ENCODE data around the gene ZNF267.
"Not testable (repeated sequence)": the region's sequence is repeated elsewhere in the genome, so short reads cannot be mapped to it uniquely, and the experiment has no call there.

ZNF267 gene

DNA sequence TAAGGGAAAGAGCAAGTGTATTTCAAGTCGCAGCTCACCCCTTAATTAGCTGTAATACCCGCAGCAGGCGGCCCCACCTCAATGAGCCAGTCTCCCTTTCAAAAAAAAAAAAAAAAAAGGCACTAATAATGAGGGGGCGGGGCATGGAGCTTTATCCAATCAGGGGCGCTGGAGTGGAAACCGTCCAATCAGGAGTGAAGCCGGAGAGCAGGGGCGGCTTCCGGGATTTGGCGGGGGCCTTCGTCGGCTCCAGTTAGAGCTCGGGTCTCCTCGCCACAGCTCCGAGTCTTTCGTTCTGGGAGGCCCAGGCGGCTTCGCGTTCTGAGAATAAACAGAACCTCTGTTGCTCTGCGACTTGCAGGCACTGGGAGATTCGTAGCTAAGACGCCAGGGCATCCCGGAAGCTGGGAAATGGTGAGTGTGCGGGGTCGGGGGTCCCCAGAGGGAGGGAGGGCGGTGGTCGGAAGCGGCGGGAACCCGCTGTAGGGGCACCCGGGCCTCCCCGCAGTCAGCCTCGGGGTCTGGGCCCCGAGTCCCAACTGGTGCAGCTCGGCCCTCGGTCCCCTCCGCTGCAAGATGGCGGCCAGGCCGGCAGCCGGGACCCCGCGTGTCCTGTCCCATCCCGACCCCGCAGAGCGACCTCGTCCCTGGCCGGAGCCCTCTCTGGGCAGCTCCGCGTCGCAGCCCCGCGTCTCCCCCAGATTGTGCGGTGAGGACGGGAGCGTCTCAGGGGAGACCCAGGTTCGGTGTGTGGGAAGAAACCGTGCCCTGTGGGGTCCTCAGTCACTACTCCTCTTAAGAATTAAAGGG lies at the start of gene ZNF267:
Gene ZNF267 (plus strand): TSS at position 252 of the 810 bp plus-strand sequence. CDS start 160 bp downstream, at position 412.
- peaks cover 86% of the 10 kb centered on the region for H3K4me1 Mint-ChIP-seq (ENCODE audit: low read depth)
- peak within 1 kb of the TSS; percentile 97 for H3K4me3 Mint-ChIP-seq
- peaks cover 43% of the 10 kb centered on the region for H3K36me3 Mint-ChIP-seq (ENCODE audit: low read depth)
- no peaks in the 10 kb centered on the region for H3K9me3 Mint-ChIP-seq
- H3K27ac Mint-ChIP-seq = peak within 1 kb of the TSS; percentile 99
- H3K27me3 Mint-ChIP-seq = no peaks in the 10 kb centered on the region

- H3K4me3 Mint-ChIP-seq = no peak overlapping the region
- peaks cover 5% of the 10 kb centered on the region for H3K36me3 Mint-ChIP-seq (ENCODE audit: low read depth)
- H3K27ac Mint-ChIP-seq = no peak overlapping the region
- peaks cover 14% of the 10 kb centered on the region for H3K9me3 Mint-ChIP-seq
- H3K4me1 Mint-ChIP-seq (ENCODE audit: low read depth) = no peaks in the 10 kb centered on the region
- no peaks in the 10 kb centered on the region for H3K27me3 Mint-ChIP-seq
Observed at GRCh38 chr16:31833047-31833446, 40.6 kb upstream of the ZNF267 start.

GRCh38 chr16:31836396-31836795 lies 37.2 kb upstream of the ZNF267 start:
- H3K9me3 Mint-ChIP-seq = peaks cover 17% of the 10 kb centered on the region
- H3K27me3 Mint-ChIP-seq; H3K27ac Mint-ChIP-seq; H3K36me3 Mint-ChIP-seq (ENCODE audit: low read depth); H3K4me3 Mint-ChIP-seq; H3K4me1 Mint-ChIP-seq (ENCODE audit: low read depth): not testable (repeated sequence)

DNA sequence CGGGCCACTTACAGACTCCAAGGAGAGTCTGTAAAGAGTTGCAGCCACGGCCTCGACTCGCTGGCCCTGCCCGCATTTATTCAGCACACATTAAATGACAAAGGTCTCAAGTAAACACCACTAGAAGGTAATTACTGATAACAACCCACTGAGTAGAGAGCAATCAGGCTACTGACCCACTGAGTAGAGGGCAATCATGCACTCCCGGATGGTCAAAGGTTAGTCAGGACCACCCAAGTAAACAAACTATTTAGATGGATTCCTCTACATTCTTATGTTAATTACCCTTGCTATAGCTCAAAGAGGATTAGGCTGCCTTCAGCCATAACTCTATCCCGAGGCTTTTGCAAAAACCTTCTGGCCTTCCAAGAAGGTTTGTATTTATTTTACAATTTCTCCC lies 30.7 kb upstream of the ZNF267 start:
- Mint-ChIP-seq H3K4me1 (ENCODE audit: low read depth) (no peaks in the 10 kb centered on the region), H3K36me3 (ENCODE audit: low read depth) (peaks cover 3% of the 10 kb centered on the region), H3K9me3 (peaks cover 33% of the 10 kb centered on the region), H3K27me3 (peaks cover 21% of the 10 kb centered on the region), H3K27ac (no peak overlapping the region), H3K4me3 (no peak overlapping the region)

DNA sequence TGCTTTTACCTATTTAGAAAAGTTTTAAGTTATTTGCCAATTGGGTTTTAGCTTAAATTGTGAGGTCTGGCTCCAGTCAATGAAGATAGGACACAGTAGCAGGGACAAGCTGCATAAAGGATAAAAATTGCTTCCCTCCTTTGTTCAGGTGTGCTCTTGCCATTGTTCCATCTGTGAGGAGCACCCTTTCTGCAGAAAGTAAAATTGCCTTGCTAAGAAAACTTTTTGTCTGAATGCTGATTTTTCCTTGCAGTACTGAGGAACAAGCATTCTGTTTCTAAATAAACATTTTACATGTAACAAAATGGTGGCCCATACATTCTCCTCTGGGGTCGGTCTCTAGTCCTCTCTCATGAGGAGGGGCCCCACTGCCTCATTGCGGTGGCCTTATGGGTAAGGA lies 25.0 kb upstream of the ZNF267 start:
- not testable (repeated sequence) for H3K4me1 Mint-ChIP-seq (ENCODE audit: low read depth); H3K27ac Mint-ChIP-seq; H3K27me3 Mint-ChIP-seq; H3K4me3 Mint-ChIP-seq
- Mint-ChIP-seq H3K36me3 (ENCODE audit: low read depth) (peaks cover 13% of the 10 kb centered on the region), H3K9me3 (peaks cover 41% of the 10 kb centered on the region)

GRCh38 chr16:31853291-31853690 lies 20.3 kb upstream of the ZNF267 start:
- H3K4me1 Mint-ChIP-seq (ENCODE audit: low read depth) = no peaks in the 10 kb centered on the region
- no peaks in the 10 kb centered on the region for H3K27me3 Mint-ChIP-seq
- no peak overlapping the region for H3K4me3 Mint-ChIP-seq
- H3K27ac Mint-ChIP-seq = no peak overlapping the region
- peaks cover 15% of the 10 kb centered on the region for H3K9me3 Mint-ChIP-seq
- H3K36me3 Mint-ChIP-seq (ENCODE audit: low read depth) = peaks cover 9% of the 10 kb centered on the region

- no peak overlapping the region for H3K27ac Mint-ChIP-seq
- H3K27me3 Mint-ChIP-seq = no peaks in the 10 kb centered on the region
- peaks cover 16% of the 10 kb centered on the region for H3K4me1 Mint-ChIP-seq (ENCODE audit: low read depth)
- no peak overlapping the region for H3K4me3 Mint-ChIP-seq
- no peaks in the 10 kb centered on the region for H3K36me3 Mint-ChIP-seq (ENCODE audit: low read depth)
- no peaks in the 10 kb centered on the region for H3K9me3 Mint-ChIP-seq
Observed at GRCh38 chr16:31860508-31860907, 13.1 kb upstream of the ZNF267 start.

GRCh38 chr16:31861455-31861854 lies 12.2 kb upstream of the ZNF267 start:
- no peaks in the 10 kb centered on the region for H3K27me3 Mint-ChIP-seq
- no peaks in the 10 kb centered on the region for H3K36me3 Mint-ChIP-seq (ENCODE audit: low read depth)
- peak overlapping the region; percentile 5 for H3K27ac Mint-ChIP-seq
- H3K4me1 Mint-ChIP-seq (ENCODE audit: low read depth) = peaks cover 16% of the 10 kb centered on the region
- no peak overlapping the region for H3K4me3 Mint-ChIP-seq
- no peaks in the 10 kb centered on the region for H3K9me3 Mint-ChIP-seq

GRCh38 chr16:31862761-31863160 lies 10.8 kb upstream of the ZNF267 start:
- Mint-ChIP-seq H3K27ac (no peak overlapping the region), H3K4me1 (ENCODE audit: low read depth) (peaks cover 16% of the 10 kb centered on the region), H3K9me3 (no peaks in the 10 kb centered on the region), H3K4me3 (no peak overlapping the region), H3K27me3 (no peaks in the 10 kb centered on the region), H3K36me3 (ENCODE audit: low read depth) (no peaks in the 10 kb centered on the region)

GRCh38 chr16:31868164-31868563 lies 5.4 kb upstream of the ZNF267 start:
- no peaks in the 10 kb centered on the region for H3K27me3 Mint-ChIP-seq
- no peaks in the 10 kb centered on the region for H3K9me3 Mint-ChIP-seq
- H3K36me3 Mint-ChIP-seq (ENCODE audit: low read depth) = no peaks in the 10 kb centered on the region
- no peak overlapping the region for H3K27ac Mint-ChIP-seq
- peaks cover 50% of the 10 kb centered on the region for H3K4me1 Mint-ChIP-seq (ENCODE audit: low read depth)
- H3K4me3 Mint-ChIP-seq = no peak overlapping the region

- Mint-ChIP-seq H3K27me3 (no peaks in the 10 kb centered on the region), H3K9me3 (no peaks in the 10 kb centered on the region), H3K4me1 (ENCODE audit: low read depth) (peaks cover 53% of the 10 kb centered on the region), H3K4me3 (peak overlapping the region; percentile 64), H3K36me3 (ENCODE audit: low read depth) (no peaks in the 10 kb centered on the region), H3K27ac (peak overlapping the region; percentile 91)
Observed at GRCh38 chr16:31868691-31869167, 4.9 kb upstream of the ZNF267 start.

DNA sequence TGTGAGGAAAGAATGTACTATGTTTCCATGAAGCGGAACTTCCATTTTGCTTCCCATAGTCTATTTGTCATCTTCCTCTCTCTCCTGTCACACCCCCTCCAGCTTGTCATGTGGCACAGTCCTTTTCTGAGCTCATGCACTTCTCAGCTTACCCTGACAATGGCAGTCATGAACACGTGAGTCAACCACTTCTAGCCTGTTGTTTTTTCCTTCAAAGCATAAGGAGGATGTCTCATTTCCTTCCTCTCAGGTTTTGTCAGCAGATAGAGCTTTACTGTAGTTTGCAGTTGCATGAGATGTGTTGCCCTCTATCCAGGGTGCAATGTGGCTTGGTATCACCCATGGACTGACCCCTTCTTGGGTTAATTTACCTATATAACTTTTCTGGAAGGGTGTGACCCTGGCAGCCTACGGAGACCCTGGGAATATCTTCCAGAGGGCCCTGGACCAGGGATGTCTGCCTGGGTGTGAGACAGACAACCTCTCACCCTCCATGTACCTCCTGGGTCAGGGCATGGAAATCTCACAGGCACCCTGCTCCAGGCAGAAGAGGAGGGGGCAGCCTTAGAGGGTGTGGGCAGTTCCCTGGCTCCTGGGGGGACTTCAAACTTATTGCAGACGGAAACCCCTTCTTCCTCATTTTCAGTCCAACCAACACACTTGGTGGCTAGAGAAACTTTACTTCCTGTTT lies 4.0 kb upstream of the ZNF267 start:
- peak overlapping the region; percentile 91 for H3K27ac Mint-ChIP-seq
- H3K27me3 Mint-ChIP-seq = no peaks in the 10 kb centered on the region
- H3K36me3 Mint-ChIP-seq (ENCODE audit: low read depth) = peaks cover 2% of the 10 kb centered on the region
- H3K4me3 Mint-ChIP-seq = peak overlapping the region; percentile 64
- no peaks in the 10 kb centered on the region for H3K9me3 Mint-ChIP-seq
- H3K4me1 Mint-ChIP-seq (ENCODE audit: low read depth) = peaks cover 54% of the 10 kb centered on the region

DNA sequence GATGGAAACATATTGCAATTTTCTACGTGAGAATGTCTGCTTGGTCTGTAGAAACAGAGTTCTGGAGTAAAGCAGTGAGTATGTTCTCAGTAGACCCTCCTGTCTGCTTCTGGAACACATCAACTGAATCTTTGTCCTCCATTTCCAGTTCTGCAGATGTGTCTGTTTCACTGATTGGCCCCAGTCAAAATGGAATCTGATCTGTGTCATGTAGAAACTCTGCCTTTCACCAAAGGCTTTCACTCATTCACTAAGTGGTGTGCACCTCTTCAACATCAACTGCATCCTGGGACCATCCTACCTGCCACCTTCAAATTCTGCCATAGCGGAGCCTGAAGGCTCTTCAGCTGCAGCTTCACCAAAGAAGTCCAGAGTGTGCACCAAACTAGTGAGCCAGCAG lies 2.8 kb upstream of the ZNF267 start:
- H3K36me3 Mint-ChIP-seq (ENCODE audit: low read depth) = peaks cover 13% of the 10 kb centered on the region
- peak overlapping the region; percentile 71 for H3K27ac Mint-ChIP-seq
- peaks cover 66% of the 10 kb centered on the region for H3K4me1 Mint-ChIP-seq (ENCODE audit: low read depth)
- H3K9me3 Mint-ChIP-seq = no peaks in the 10 kb centered on the region
- H3K4me3 Mint-ChIP-seq = no peak overlapping the region
- no peaks in the 10 kb centered on the region for H3K27me3 Mint-ChIP-seq

GRCh38 chr16:31871510-31871909 lies 2.1 kb upstream of the ZNF267 start:
- H3K4me3 Mint-ChIP-seq = no peak overlapping the region
- no peaks in the 10 kb centered on the region for H3K27me3 Mint-ChIP-seq
- peak overlapping the region; percentile 60 for H3K27ac Mint-ChIP-seq
- peaks cover 20% of the 10 kb centered on the region for H3K36me3 Mint-ChIP-seq (ENCODE audit: low read depth)
- H3K4me1 Mint-ChIP-seq (ENCODE audit: low read depth) = peaks cover 73% of the 10 kb centered on the region
- H3K9me3 Mint-ChIP-seq = no peaks in the 10 kb centered on the region

GRCh38 chr16:31872201-31872600 lies 1.4 kb upstream of the ZNF267 start:
- Mint-ChIP-seq H3K4me3 (no peak overlapping the region), H3K27ac (peak overlapping the region; percentile 8), H3K27me3 (no peaks in the 10 kb centered on the region), H3K4me1 (ENCODE audit: low read depth) (peaks cover 80% of the 10 kb centered on the region), H3K9me3 (no peaks in the 10 kb centered on the region), H3K36me3 (ENCODE audit: low read depth) (peaks cover 27% of the 10 kb centered on the region)

All from stimulated activated naive CD8-positive, alpha-beta T cell treated with anti-CD3 and anti-CD28 coated beads, Interleukin-15, Interleukin-2, amounts not matched to agents 100 ng/mL and 50 ng/mL, for 24 hours (primary cell).